ENCODE data around the gene SLC12A6.

DNA sequence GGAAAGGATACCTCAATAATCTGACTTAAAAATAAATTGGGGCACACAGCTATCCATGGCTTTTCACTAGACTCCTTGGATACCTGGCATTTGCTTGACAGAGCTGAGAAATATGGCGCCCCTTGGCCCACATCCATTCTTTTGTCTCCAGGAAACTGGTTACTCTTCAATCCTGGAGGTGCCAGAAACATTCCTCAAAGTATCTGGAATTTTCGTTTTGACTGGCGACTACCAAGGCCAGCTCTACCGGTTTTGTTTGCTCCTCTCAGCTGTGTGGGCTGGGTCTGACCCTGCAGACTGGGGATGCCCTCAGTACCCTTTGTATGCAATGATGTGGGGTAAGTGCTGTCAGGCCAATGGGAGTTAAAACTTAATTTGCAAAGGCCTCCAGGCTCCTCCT lies 154.6 kb downstream of the SLC12A6 start:
- TF ChIP-seq, protein P1, sequence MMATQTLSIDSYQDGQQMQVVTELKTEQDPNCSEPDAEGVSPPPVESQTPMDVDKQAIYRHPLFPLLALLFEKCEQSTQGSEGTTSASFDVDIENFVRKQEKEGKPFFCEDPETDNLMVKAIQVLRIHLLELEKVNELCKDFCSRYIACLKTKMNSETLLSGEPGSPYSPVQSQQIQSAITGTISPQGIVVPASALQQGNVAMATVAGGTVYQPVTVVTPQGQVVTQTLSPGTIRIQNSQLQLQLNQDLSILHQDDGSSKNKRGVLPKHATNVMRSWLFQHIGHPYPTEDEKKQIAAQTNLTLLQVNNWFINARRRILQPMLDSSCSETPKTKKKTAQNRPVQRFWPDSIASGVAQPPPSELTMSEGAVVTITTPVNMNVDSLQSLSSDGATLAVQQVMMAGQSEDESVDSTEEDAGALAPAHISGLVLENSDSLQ (IDR thresholded peaks at IDR 0.05): no peak
- no peak for TF ChIP-seq FOXA1 (IDR thresholded peaks at IDR 0.05)
- TF ChIP-seq SP1 (IDR thresholded peaks at IDR 0.05): no peak
- TF ChIP-seq FOXM1 (IDR thresholded peaks at IDR 0.05; ENCODE audit: borderline replicate concordance): no peak
- TF ChIP-seq BHLHE40 (IDR thresholded peaks at IDR 0.05; ENCODE audit: borderline replicate concordance): no peak
- TF ChIP-seq TARDBP (IDR thresholded peaks at IDR 0.05): no peak
- no peak for TF ChIP-seq SUZ12 (IDR thresholded peaks at IDR 0.05)
- no peak for TF ChIP-seq HDGF (IDR thresholded peaks at IDR 0.05; ENCODE audit: borderline replicate concordance)
